OCI-LY3 (cell line): ENCODE data around the gene SPG7.

Experiments used
- H2AFZ ChIP-seq: fragments of 200-600, 300-600 bp; shearing (Covaris generic); 2 replicates; pipeline ENCODE4 v1.6.0; 2014; ENCODE audit warnings: antibody characterized with exemption, low read depth, low read length
- H3K27ac ChIP-seq: fragments of 200-600, 300-600 bp; sonication (generic); 2 replicates; pipeline ENCODE4 v1.5.1; 2014; ENCODE audit warnings: mild to moderate bottlenecking, low read length, moderate library complexity, mixed read lengths
- H3K27me3 ChIP-seq: fragments of 200-600, 300-600 bp; sonication (generic); 2 replicates; pipeline ENCODE4 v1.6.1; 2014; ENCODE audit warnings: low read depth, low read length, mixed read lengths
- H3K36me3 ChIP-seq: fragments of 200-600, 300-600 bp; sonication (generic); replicated peaks from 2 replicates; pipeline ENCODE3; 2014; ENCODE audit warnings: low read depth, low read length, mixed read lengths
- H3K4me1 ChIP-seq: fragments of 300-600, 200-600 bp; sonication (generic); 2 replicates; pipeline ENCODE4 v1.6.1; 2014; ENCODE audit warnings: low read length, mixed read lengths
- H3K4me2 ChIP-seq: fragments of 200-600, 300-600 bp; sonication (generic); 2 replicates; pipeline ENCODE4 v1.6.1; 2014; ENCODE audit warnings: low read length, mixed read lengths
- H3K4me3 ChIP-seq: fragments of 300-600, 200-600 bp; sonication (generic); 2 replicates; pipeline ENCODE4 v1.5.1; 2014; ENCODE audit warnings: antibody characterized with exemption, mild to moderate bottlenecking, low read length, moderate library complexity
- H3K79me2 ChIP-seq: fragments of 300-600, 200-600 bp; shearing (Covaris generic); 2 replicates; pipeline ENCODE4 v1.6.1; 2014; ENCODE audit warnings: mild to moderate bottlenecking, low read length, mixed read lengths
- H3K9ac ChIP-seq: fragments of 300-600, 200-600 bp; shearing (Covaris generic); 2 replicates; pipeline ENCODE4 v1.6.0; 2014; ENCODE audit warnings: mild to moderate bottlenecking, low read length, moderate library complexity
- H3K9me3 ChIP-seq: fragments of 200-600, 300-600 bp; shearing (Covaris generic); 2 replicates; pipeline ENCODE4 v1.6.1; 2014; ENCODE audit warnings: low read length, mixed read lengths; ENCODE audit not compliant: insufficient read depth
- H4K20me1 ChIP-seq: fragments of 200-600, 300-600 bp; sonication (generic); 2 replicates; pipeline ENCODE4 v1.6.1; 2016; ENCODE audit warnings: low read length, mixed read lengths; ENCODE audit not compliant: insufficient read depth
- EZH2phosphoT487 ChIP-seq: fragments of 200-600 bp; shearing (Covaris generic); IDR thresholded peaks from 2 replicates; pipeline ENCODE4 v1.6.1; 2018; ENCODE audit warnings: antibody characterized with exemption, mixed run types, low read depth
- TF ChIP-seq, protein P1 (sequence below): fragments of 200-600, 300-600 bp; sonication (generic); IDR thresholded peaks from 2 replicates; pipeline ENCODE4 v1.5.1; 2014; ENCODE audit warnings: antibody characterized with exemption, low read length, low read depth

Gene SPG7

DNA sequence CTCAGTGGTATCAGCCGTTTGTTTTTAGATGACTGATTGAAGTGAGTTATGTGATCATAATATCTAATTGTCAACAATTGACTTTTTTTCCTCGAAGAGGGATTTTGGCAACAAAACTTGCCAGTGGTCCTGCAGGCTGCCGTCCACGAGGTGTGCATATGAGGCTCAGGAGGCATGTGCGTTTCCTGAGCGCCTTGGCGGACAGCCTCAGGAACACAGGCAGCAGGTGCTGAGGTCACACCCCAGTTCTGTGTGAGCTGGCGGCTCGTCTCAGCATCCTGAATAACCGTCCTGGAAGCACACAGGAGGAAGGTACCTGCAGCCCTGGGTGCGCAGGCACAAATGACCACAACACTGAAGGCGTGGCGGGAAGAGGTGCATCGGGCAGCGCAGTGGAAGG lies 11.7 kb downstream of the SPG7 start:
- H3K4me3 ChIP-seq, result no peak overlapping the region
- TF ChIP-seq EZH2phosphoT487, result no peak
- TF ChIP-seq, protein P1, sequence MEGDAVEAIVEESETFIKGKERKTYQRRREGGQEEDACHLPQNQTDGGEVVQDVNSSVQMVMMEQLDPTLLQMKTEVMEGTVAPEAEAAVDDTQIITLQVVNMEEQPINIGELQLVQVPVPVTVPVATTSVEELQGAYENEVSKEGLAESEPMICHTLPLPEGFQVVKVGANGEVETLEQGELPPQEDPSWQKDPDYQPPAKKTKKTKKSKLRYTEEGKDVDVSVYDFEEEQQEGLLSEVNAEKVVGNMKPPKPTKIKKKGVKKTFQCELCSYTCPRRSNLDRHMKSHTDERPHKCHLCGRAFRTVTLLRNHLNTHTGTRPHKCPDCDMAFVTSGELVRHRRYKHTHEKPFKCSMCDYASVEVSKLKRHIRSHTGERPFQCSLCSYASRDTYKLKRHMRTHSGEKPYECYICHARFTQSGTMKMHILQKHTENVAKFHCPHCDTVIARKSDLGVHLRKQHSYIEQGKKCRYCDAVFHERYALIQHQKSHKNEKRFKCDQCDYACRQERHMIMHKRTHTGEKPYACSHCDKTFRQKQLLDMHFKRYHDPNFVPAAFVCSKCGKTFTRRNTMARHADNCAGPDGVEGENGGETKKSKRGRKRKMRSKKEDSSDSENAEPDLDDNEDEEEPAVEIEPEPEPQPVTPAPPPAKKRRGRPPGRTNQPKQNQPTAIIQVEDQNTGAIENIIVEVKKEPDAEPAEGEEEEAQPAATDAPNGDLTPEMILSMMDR, result no peak
- H3K27ac ChIP-seq, result no peak overlapping the region
- H2AFZ ChIP-seq, result no peak overlapping the region
- H3K4me1 ChIP-seq, result no peaks in the 10 kb centered on the region
- peaks cover 35% of the 10 kb centered on the region for H3K36me3 ChIP-seq
- no peak overlapping the region for H3K4me2 ChIP-seq
- no peaks in the 10 kb centered on the region for H3K27me3 ChIP-seq
- H4K20me1 ChIP-seq, result 0 out of 2 replicates have a peak, but pooled peaks cover 3% of the 10 kb centered on the region
- peaks cover 28% of the 10 kb centered on the region for H3K79me2 ChIP-seq
- H3K9me3 ChIP-seq, result no peaks in the 10 kb centered on the region
- H3K9ac ChIP-seq, result no peak overlapping the region

DNA sequence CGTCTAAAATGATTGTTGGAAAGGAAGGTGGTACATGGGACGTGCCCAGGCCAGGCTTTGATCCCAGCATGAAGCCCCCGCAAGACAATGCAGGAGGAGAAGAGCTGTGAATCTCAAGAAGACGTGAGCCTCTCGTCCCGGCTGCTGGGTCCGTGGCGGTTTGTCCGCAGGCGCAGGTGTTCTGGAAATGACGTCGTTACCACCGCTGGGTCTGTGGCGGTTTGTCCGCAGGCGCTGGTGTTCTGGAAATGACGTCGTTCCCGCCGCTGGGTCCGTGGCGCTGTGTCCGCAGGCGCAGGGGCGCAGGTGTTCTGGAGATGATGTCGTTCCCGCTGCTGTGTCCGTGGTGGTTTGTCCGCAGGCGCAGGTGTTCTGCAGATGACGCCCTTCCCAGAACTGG lies 14.1 kb downstream of the SPG7 start:
- Histone ChIP-seq H2AFZ (no peak overlapping the region), H3K4me3 (no peak overlapping the region), H4K20me1 (0 out of 2 replicates have a peak, but pooled peaks cover 3% of the 10 kb centered on the region), H3K27me3 (no peaks in the 10 kb centered on the region), H3K4me2 (no peak overlapping the region), H3K79me2 (peaks cover 28% of the 10 kb centered on the region), H3K4me1 (no peaks in the 10 kb centered on the region), H3K9ac (no peak overlapping the region), H3K9me3 (no peaks in the 10 kb centered on the region), H3K27ac (no peak overlapping the region), H3K36me3 (peaks cover 47% of the 10 kb centered on the region)
- TF ChIP-seq, protein P1, result no peak
- TF ChIP-seq EZH2phosphoT487, result no peak

DNA sequence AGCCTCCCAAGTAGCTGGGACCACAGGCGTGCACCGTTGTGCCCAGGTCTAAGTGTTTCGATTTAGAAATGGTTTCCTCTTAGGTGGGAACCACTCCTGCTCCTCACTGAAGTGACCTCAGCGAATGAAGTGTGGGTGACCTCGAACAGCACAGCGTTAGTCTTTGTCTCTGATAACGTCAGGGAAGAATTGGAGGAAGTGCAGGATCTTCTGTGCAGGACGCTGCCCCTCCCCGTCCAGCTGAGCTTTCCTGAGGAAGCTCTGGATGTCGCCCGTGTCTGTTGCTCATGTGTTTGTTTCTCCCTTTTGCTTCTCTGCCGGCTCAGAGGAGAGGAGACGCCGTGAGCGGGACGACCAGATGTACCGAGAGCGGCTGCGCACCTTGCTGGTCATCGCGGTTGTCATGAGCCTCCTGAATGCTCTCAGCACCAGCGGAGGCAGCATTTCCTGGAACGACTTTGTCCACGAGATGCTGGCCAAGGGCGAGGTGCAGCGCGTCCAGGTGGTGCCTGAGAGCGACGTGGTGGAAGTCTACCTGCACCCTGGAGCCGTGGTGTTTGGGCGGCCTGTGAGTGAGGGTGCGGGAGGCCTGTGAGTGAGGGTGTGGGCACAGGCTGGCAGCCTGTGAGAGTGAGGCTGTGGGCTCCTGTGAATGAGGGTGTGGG lies 15.6 kb downstream of the SPG7 start:
- no peak overlapping the region for H3K27ac ChIP-seq
- 0 out of 2 replicates have a peak, but pooled peaks cover 3% of the 10 kb centered on the region for H4K20me1 ChIP-seq
- peaks cover 19% of the 10 kb centered on the region for H3K79me2 ChIP-seq
- no peak overlapping the region for H3K4me2 ChIP-seq
- no peak overlapping the region for H2AFZ ChIP-seq
- no peak overlapping the region for H3K9ac ChIP-seq
- TF ChIP-seq EZH2phosphoT487, result no peak
- TF ChIP-seq, protein P1, result no peak
- peaks cover 45% of the 10 kb centered on the region for H3K36me3 ChIP-seq
- H3K9me3 ChIP-seq, result no peaks in the 10 kb centered on the region
- H3K27me3 ChIP-seq, result no peaks in the 10 kb centered on the region
- no peak overlapping the region for H3K4me3 ChIP-seq
- H3K4me1 ChIP-seq, result no peaks in the 10 kb centered on the region

DNA sequence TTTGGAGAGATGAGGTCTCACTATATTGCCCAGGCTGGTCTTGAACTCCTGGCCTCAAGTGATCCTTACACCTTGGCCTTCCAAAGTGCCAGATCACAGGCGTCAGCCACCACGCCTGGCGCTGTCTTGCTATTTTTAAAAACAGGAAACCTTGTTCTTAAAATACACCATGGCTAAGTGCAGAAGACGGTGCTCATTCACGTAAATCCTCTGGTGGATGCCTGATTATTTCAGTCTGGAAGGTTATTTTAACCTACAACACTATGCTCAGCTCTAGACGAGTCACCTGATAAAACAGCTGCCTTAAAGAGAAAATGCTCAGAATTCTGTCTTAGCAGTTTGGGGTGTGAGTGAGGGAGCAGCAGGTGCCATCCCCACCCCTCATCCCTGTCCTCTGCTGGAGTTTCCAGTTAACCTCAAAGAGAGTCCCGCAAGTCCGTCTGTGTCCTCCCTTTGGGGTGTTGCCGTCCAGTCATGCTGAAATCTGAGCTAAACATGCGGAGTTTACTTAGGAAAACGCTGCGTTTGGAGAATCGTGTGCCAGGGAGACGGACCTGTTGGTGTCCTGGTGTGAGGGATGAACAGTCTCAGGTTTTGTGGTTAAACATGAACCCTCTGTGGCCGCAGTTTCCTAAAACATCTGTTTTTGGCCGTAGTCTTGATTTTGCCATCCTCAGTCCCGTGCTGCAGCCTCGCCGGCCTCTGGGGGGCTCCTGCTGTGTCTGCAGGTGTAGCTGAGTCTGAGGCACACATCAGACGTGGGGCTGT lies 17.1 kb downstream of the SPG7 start:
- H4K20me1 ChIP-seq, result 0 out of 2 replicates have a peak, but pooled peaks cover 3% of the 10 kb centered on the region

More for the DNA sequence above, 17.1 kb downstream of the SPG7 start:
- H2AFZ ChIP-seq, result no peak overlapping the region
- H3K27ac ChIP-seq, result no peak overlapping the region
- H3K4me2 ChIP-seq, result no peak overlapping the region
- H3K4me3 ChIP-seq, result no peak overlapping the region
- peaks cover 44% of the 10 kb centered on the region for H3K36me3 ChIP-seq
- H3K9me3 ChIP-seq, result no peaks in the 10 kb centered on the region
- H3K4me1 ChIP-seq, result no peaks in the 10 kb centered on the region
- no peak for TF ChIP-seq EZH2phosphoT487
- TF ChIP-seq, protein P1, result no peak
- H3K9ac ChIP-seq, result no peak overlapping the region
- H3K79me2 ChIP-seq, result peaks cover 10% of the 10 kb centered on the region; the same call in 1 of the 2 replicates
- no peaks in the 10 kb centered on the region for H3K27me3 ChIP-seq
